Immature natural killer cell (primary cell): ENCODE results near the gene ACER3. TPM values are rescaled to one million over a fixed set of nuclear protein-coding genes. Genes with fewer than 3 reads are reported as not detected.
"Not testable (repeated sequence)": the region's sequence is repeated elsewhere in the genome, so short reads cannot be mapped to it uniquely, and the experiment has no call there.

Experiments
- DNase-seq, 3 donors: peaks; one replicate each; pipeline ENCODE4 v3.0.0; 2022; ENCODE audit warnings: mixed read lengths in 1 of 3
- H3K27ac Mint-ChIP-seq, 6 donors: one replicate each; pipeline ENCODE4 v1.8.0; 2020; ENCODE audit warnings: mixed read lengths in 6 of 6, mild to moderate bottlenecking in 5 of 6, inconsistent platforms in 4 of 6, moderate library complexity in 3 of 6
- H3K27me3 Mint-ChIP-seq, 3 donors: one replicate each; pipeline ENCODE4 v1.8.0; 2020 to 2021; ENCODE audit warnings: low read depth in 3 of 3, mild to moderate bottlenecking in 3 of 3, mixed read lengths in 3 of 3, moderate library complexity in 3 of 3, inconsistent platforms in 1 of 3
- H3K36me3 Mint-ChIP-seq, 3 donors: one replicate each; pipeline ENCODE4 v1.8.0; 2020; ENCODE audit warnings: mixed read lengths in 3 of 3, inconsistent platforms in 2 of 3, mild to moderate bottlenecking in 2 of 3
- H3K4me1 Mint-ChIP-seq, 2 donors: one replicate each; pipeline ENCODE4 v1.8.0; 2020; ENCODE audit warnings: inconsistent platforms in 2 of 2, mild to moderate bottlenecking in 2 of 2, mixed read lengths in 2 of 2, moderate library complexity in 1 of 2
- H3K4me3 Mint-ChIP-seq, 5 donors: one replicate each; pipeline ENCODE4 v1.8.0; 2020; ENCODE audit warnings: mild to moderate bottlenecking in 5 of 5, mixed read lengths in 5 of 5, inconsistent platforms in 3 of 5, moderate library complexity in 3 of 5
- H3K9me3 Mint-ChIP-seq, 6 donors: one replicate each; pipeline ENCODE4 v1.8.0; 2020; ENCODE audit warnings: mild to moderate bottlenecking in 6 of 6, mixed read lengths in 6 of 6, inconsistent platforms in 4 of 6, moderate library complexity in 3 of 6
- polyA plus RNA-seq, 3 donors: library from polyadenylated mRNA; unstranded; fragments of 300-500 nt; fragmentation: Illumina TruSeq; gene quantifications; one replicate each; pipeline ENCODE4 v1.2.3, GENCODE V29; 2021

Gene ACER3
- polyA plus RNA-seq, 3 donors from 2014 or later: 3.3 to 8.4 (median 5.3) TPM

GRCh38 chr11:76901144-76901543, 40.4 kb downstream of the ACER3 start:
- Mint-ChIP-seq H3K4me3 (no peak overlapping the region), H3K9me3 (no peaks in the 10 kb centered on the region), H3K4me1 (peaks cover 2 to 7% of the 10 kb centered on the region in 2 donors), H3K27ac (no peak overlapping the region), H3K36me3 (no peaks in the 10 kb centered on the region), H3K27me3 (no peaks in the 10 kb centered on the region)
- DNase-seq: no peak

GRCh38 chr11:76901622-76902021, 40.9 kb downstream of the ACER3 start:
- H3K27me3 Mint-ChIP-seq, H3K36me3 Mint-ChIP-seq, H3K4me1 Mint-ChIP-seq, H3K4me3 Mint-ChIP-seq, H3K27ac Mint-ChIP-seq, H3K9me3 Mint-ChIP-seq, DNase-seq: not testable (repeated sequence)

GRCh38 chr11:76902121-76903014, 41.6 kb downstream of the ACER3 start:
- no peaks in the 10 kb centered on the region for H3K9me3 Mint-ChIP-seq
- no peak for DNase-seq
- H3K4me1 Mint-ChIP-seq: peaks cover 2 to 7% of the 10 kb centered on the region in 2 donors
- peak overlapping the region in 1 of 6 donors; percentile 12 for H3K27ac Mint-ChIP-seq
- peaks cover 0 to 4% (median 0%) of the 10 kb centered on the region in 3 donors for H3K36me3 Mint-ChIP-seq
- H3K27me3 Mint-ChIP-seq: no peaks in the 10 kb centered on the region
- no peak overlapping the region for H3K4me3 Mint-ChIP-seq

GRCh38 chr11:76903325-76903724, 42.6 kb downstream of the ACER3 start:
- Mint-ChIP-seq H3K27ac (no peak overlapping the region), H3K36me3 (peaks cover 0 to 4% (median 0%) of the 10 kb centered on the region in 3 donors), H3K27me3 (no peaks in the 10 kb centered on the region), H3K4me3 (no peak overlapping the region), H3K4me1 (peaks cover 2 to 7% of the 10 kb centered on the region in 2 donors), H3K9me3 (no peaks in the 10 kb centered on the region)
- no peak for DNase-seq

- peaks cover 0 to 2% (median 0%) of the 10 kb centered on the region in 3 donors for H3K27me3 Mint-ChIP-seq
- DNase-seq: no peak
- H3K4me3 Mint-ChIP-seq: no peak overlapping the region
- H3K27ac Mint-ChIP-seq: no peak overlapping the region
- H3K9me3 Mint-ChIP-seq: no peaks in the 10 kb centered on the region
- H3K4me1 Mint-ChIP-seq: no peaks in the 10 kb centered on the region
- H3K36me3 Mint-ChIP-seq: peaks cover 0 to 10% (median 0%) of the 10 kb centered on the region in 3 donors
Observed at GRCh38 chr11:76910620-76911414, 50.1 kb downstream of the ACER3 start.

GRCh38 chr11:76911415-76911808, 50.7 kb downstream of the ACER3 start:
- no peaks in the 10 kb centered on the region for H3K4me1 Mint-ChIP-seq
- no peaks in the 10 kb centered on the region for H3K9me3 Mint-ChIP-seq
- DNase-seq: no peak
- no peak overlapping the region for H3K4me3 Mint-ChIP-seq
- H3K27me3 Mint-ChIP-seq: peaks cover 0 to 2% (median 0%) of the 10 kb centered on the region in 3 donors
- H3K36me3 Mint-ChIP-seq: peaks cover 0 to 10% (median 0%) of the 10 kb centered on the region in 3 donors
- no peak overlapping the region for H3K27ac Mint-ChIP-seq

- Mint-ChIP-seq H3K9me3 (no peaks in the 10 kb centered on the region), H3K27ac (no peak overlapping the region), H3K4me3 (no peak overlapping the region), H3K27me3 (no peaks in the 10 kb centered on the region), H3K4me1 (peaks cover 6 to 11% of the 10 kb centered on the region in 2 donors), H3K36me3 (no peaks in the 10 kb centered on the region)
- no peak for DNase-seq
Observed at GRCh38 chr11:76916712-76917111, 56.0 kb downstream of the ACER3 start.

GRCh38 chr11:76918941-76919386, 58.2 kb downstream of the ACER3 start:
- H3K27me3 Mint-ChIP-seq: no peaks in the 10 kb centered on the region
- no peaks in the 10 kb centered on the region for H3K36me3 Mint-ChIP-seq
- peak in 2 of 3 donors; percentile 2 to 3 for DNase-seq
- peaks cover 6 to 11% of the 10 kb centered on the region in 2 donors for H3K4me1 Mint-ChIP-seq
- H3K9me3 Mint-ChIP-seq: no peaks in the 10 kb centered on the region
- H3K4me3 Mint-ChIP-seq: peak overlapping the region in 3 of 5 donors; percentile 11 to 56 (median 50)
- no peak overlapping the region for H3K27ac Mint-ChIP-seq

GRCh38 chr11:76919467-76919866, 58.7 kb downstream of the ACER3 start:
- no peak overlapping the region for H3K27ac Mint-ChIP-seq
- H3K27me3 Mint-ChIP-seq: no peaks in the 10 kb centered on the region
- H3K9me3 Mint-ChIP-seq: no peaks in the 10 kb centered on the region
- no peak for DNase-seq
- peaks cover 6 to 11% of the 10 kb centered on the region in 2 donors for H3K4me1 Mint-ChIP-seq
- peak overlapping the region in 2 of 5 donors; percentile 56 to 74 for H3K4me3 Mint-ChIP-seq
- no peaks in the 10 kb centered on the region for H3K36me3 Mint-ChIP-seq

- Mint-ChIP-seq H3K27me3 (no peaks in the 10 kb centered on the region), H3K4me1 (peaks cover 6 to 11% of the 10 kb centered on the region in 2 donors), H3K36me3 (no peaks in the 10 kb centered on the region), H3K4me3 (peak overlapping the region; percentile 64 to 81 (median 74)), H3K27ac (peak overlapping the region in 1 of 6 donors; percentile 20), H3K9me3 (no peaks in the 10 kb centered on the region)
- peak; percentile 57 to 70 (median 67) for DNase-seq
Observed at GRCh38 chr11:76919887-76920746, 59.4 kb downstream of the ACER3 start.

GRCh38 chr11:76927160-76927559, 66.4 kb downstream of the ACER3 start:
- H3K4me3 Mint-ChIP-seq: no peak overlapping the region
- no peak for DNase-seq
- H3K27ac Mint-ChIP-seq: no peak overlapping the region
- peaks cover 5 to 13% (median 11%) of the 10 kb centered on the region in 3 donors for H3K36me3 Mint-ChIP-seq
- H3K9me3 Mint-ChIP-seq: peaks cover 0 to 1% (median 0%) of the 10 kb centered on the region in 6 donors
- H3K4me1 Mint-ChIP-seq: no peaks in the 10 kb centered on the region
- H3K27me3 Mint-ChIP-seq: peaks cover 0 to 1% (median 0%) of the 10 kb centered on the region in 3 donors

- no peak overlapping the region for H3K27ac Mint-ChIP-seq
- no peaks in the 10 kb centered on the region for H3K4me1 Mint-ChIP-seq
- DNase-seq: no peak
- H3K4me3 Mint-ChIP-seq: no peak overlapping the region
- peaks cover 1 to 11% (median 5%) of the 10 kb centered on the region in 6 donors for H3K9me3 Mint-ChIP-seq
- H3K27me3 Mint-ChIP-seq: peaks cover 0 to 3% (median 0%) of the 10 kb centered on the region in 3 donors
- peaks cover 10 to 31% (median 25%) of the 10 kb centered on the region in 3 donors for H3K36me3 Mint-ChIP-seq
Observed at GRCh38 chr11:76935042-76935441, 74.3 kb downstream of the ACER3 start.

GRCh38 chr11:76939219-76939631, 78.5 kb downstream of the ACER3 start:
- no peaks in the 10 kb centered on the region for H3K4me1 Mint-ChIP-seq
- H3K36me3 Mint-ChIP-seq: peaks cover 8 to 29% (median 25%) of the 10 kb centered on the region in 3 donors
- H3K27ac Mint-ChIP-seq: no peak overlapping the region
- no peak for DNase-seq
- H3K27me3 Mint-ChIP-seq: peaks cover 0 to 3% (median 1%) of the 10 kb centered on the region in 3 donors
- no peak overlapping the region for H3K4me3 Mint-ChIP-seq
- peaks cover 0 to 18% (median 10%) of the 10 kb centered on the region in 6 donors for H3K9me3 Mint-ChIP-seq
